Measurements from ENCODE around the gene MFAP2.
"Not testable (repeated sequence)": the region's sequence is repeated elsewhere in the genome, so short reads cannot be mapped to it uniquely, and the experiment has no call there.

The MFAP2 gene

DNA sequence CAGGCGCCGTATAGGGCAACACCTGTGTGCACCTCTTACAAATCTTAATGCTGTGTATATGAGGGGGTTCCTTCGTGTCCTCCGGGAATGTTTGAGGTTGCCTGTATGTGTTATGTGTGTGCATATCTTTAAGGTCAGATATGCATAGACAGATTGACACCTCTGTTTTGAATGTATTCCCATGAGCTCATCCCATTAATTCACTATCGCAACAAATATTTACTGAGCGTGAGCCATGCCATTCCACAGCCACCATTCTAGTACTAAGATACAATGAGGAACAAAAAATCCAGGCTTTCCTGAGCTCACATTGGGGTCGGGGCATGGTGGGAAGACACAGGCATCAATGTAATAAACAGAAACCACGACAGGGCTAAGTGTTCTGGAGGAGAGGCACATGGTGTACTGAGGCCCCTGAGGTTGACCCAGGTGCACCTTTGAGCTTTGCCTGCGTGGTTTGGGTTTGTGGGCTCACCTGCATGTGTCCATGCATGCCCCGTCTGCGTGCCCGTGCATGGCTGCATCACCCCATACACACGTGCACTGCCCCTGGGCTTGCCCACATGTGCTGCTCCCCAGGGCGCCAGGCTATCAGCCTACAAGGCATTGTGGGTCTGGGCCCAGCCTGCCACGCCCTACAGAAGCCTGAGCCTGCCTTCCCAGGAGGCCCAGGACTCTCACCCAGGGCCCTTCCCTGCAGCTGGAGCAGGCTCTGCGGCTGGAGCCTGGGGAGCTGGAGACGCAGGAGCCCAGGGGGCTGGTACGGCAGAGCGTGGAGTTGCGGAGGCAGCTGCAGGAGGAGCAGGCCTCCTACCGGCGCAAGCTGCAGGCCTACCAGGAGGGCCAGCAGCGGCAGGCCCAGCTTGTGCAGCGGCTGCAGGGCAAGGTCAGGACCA lies 51.0 kb downstream of the MFAP2 start:
- not testable (repeated sequence) for DNase-seq

DNA sequence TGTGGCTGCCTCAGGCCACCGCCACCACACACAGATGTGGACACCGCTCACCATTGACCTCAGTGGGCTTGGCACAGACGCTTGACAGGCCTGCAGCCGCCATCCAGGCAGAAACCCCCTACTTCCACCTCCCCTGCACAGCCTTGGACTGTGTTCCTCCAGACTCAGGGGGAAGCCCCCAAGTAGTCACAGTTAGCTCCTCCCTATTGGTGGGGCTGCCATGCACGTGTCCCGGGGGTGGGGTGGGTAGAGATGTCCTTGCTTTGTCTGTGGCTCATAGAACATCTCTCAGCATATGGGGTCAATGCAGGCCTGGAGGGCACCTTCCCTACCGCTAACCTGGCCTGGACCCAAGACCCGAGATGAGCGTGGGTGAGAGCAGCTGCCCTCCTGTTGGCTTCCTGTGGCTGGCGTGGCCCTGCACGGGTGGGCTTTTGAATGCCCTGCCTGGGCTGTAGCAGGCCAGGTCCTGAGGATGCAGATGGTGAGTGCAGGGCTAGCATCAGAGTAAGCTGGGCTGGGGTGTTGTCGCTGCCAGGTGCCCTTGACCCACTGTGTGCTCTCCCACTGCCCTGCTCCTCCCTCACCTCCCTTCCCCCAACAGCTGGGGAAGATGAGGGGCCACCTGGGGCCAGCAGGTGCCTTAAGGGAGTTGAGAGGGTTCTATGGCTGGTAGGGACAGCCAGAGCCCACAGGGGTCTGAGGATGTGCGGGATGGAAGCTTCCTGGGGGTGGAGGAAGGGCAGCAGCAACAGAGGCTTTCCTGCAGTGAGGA lies 52.5 kb downstream of the MFAP2 start:
- DNase-seq: no peak

DNA sequence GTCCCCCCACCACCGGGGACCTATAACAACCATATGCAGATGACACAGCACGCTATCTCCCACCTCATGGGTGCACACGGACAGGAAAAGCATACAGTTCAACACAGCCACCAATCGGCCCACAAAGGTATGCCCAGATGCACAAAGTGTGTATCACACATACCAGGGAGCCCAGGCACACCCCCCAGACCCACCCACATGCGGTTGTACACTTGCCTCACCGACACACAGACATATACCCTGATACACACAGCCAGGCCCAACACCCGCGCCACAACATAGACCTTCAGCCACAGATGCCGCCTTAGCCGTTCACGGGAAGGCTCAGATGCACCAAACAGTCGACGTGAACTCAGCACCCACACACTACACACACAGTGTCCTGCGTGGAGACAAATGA lies 53.2 kb downstream of the MFAP2 start:
- no peak for DNase-seq

DNA sequence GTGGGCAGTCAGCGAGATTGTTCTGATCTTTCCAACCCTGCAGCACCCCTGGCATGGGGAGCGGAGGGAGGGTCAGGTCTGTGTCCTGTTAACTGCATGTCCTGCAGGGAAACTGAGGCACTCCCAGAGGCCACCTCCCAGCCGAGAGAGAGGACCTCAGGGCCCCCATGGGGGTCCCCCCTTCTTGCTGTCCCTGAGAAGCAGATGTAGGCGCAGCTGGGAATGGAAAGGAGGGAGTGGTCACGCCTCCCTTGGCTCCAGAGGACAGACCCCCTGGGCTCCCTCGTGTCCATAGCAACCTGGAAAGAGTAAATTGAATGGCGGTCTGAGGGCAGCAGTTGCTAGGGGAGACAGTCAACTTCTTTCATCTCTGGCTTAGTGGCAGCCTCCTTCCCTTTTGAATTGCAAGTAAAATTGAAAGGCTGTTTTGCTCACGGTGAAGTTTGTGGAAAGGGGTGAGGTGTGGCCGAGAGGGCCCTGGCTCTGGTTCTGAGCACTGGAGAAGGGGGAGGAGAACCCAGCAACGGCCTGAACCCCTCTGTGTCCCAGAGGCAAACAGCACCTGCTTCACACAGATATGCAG lies 53.8 kb downstream of the MFAP2 start:
- DNase-seq: no peak

DNA sequence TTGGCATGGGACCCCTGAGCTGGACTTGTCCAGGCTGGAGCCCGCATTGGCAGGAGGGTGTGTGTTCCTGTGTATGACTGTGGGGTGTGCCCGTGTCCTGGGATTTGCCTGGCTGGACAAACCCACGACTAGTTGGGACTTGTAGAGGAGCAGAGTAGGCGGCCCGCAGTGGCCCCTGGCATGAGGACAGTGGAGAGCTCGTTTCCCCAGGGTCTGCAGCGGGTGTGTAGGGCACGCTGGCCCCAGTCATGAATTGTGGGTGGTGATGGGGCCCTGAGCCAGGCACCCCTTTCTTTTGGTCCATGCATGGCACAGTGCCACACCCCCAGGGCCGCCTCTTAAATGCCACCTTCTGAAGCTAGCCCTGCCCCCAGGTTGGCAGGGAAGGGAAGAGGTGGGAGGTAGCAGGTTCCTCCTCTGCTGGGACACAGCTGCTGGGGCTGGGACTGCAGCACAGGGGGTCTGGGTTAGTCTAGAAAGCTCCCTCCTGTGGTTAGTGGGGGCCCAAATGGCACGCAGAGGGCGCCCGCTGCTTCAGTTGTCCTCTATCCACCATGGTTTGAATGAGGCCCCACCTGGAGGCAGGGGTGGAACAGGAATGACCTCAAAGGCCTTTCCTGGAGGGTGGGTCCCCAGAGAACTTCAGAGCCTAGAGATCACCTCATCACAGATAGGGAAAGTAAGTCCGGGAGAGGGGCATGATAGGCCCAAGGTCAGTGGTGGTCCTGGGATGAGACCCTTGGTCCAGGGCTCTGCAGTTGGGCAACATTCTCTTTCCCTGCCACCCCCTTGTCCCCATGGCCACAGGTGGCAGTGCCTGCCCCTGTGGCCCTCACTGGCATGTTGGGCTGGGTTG lies 54.6 kb downstream of the MFAP2 start:
- DNase-seq: no peak

DNA sequence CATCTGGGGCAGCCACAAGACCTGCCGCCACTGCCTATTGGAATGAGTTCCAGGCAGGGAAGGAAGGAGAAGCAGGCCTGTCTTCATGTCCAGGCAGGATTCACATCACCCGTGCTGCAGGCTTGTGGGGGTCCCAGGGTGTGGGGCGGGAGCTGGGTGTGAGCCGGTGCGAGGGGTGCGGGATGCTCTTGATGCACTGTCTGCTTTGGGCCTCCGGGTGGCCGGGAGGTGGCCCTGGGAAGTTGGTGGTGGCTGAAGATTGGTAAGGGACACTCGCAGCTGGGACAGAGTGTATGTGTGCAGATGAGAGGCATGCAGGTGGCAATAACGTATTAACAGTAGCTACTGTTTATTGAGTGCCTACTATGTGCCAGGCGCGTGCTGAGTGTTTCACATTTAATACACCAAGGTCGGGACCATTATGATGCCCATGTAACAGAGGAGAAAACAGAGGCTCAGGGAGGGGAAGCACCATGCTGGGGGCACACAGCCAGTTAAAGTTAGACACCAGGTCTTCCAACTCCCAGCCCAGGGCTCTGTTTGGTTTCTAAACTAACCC lies 55.4 kb downstream of the MFAP2 start:
- no peak for DNase-seq
